ENCODE data around the gene TTBK1.

Gene TTBK1

DNA sequence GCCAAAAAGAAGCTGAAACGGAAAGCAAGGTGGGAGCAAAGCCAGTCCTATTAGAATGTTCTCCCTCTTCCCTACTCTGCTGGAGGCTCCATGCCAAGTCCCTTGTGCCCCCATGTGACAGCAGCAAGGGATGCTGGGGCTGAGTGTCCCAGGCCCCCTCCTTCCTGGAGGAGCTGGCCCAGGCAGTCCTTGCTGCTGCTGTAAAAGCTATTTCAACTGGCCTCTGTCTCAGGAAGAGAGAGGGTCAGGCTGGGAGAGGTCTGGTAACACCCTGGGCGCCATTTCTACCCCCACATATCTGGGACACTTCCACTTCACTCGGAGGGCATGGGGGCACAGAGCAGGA, 25.0 kb downstream of the TTBK1 start:
- H3K36me3 ChIP-seq (ENCODE audit: insufficient read depth): no peaks in the 10 kb centered on the region
- TF ChIP-seq CTCF (conservative IDR thresholded peaks at IDR 0.05; ENCODE audit: low read depth, low read length): no peak
- no peak overlapping the region for H3K4me3 ChIP-seq (IDR thresholded peaks at IDR 0.05; ENCODE audit: insufficient read depth, low read depth, low read length)
- H3K4me2 ChIP-seq: no peak overlapping the region
- H2AFZ ChIP-seq (ENCODE audit: low read depth): no peak overlapping the region
- H3K27ac ChIP-seq: no peak overlapping the region
- no peaks in the 10 kb centered on the region for H3K79me2 ChIP-seq (ENCODE audit: insufficient read depth, low read depth)
- no peaks in the 10 kb centered on the region for H3K27me3 ChIP-seq (ENCODE audit: insufficient read depth, low read depth)
- H3K9ac ChIP-seq: no peak overlapping the region
- H3K4me1 ChIP-seq (ENCODE audit: low read depth, poor library complexity, severe bottlenecking): peaks cover 4% of the 10 kb centered on the region
- no peaks in the 10 kb centered on the region for H4K20me1 ChIP-seq (ENCODE audit: insufficient read depth)

DNA sequence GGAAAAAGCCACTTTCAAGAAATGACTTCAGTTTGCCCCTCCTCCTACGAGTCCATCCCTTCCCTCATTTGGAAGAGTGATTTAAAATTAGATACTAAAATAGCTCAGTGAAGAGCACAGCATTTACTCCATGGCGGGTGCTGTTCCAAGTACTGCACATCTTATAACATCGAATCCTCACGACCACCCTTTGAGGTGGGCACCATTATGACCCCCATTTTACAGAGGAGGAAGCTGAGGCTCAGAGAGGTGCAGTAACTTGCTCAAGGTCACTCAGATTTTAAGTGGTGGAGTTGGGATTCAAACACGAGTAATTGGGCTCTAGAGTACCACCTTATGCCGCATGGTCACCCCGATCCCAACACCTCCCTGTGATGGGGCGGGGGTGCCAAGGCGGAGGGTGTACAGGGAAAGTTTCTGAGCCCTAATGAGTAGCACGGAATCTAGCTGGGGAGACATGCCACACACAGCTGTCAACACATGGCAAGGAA, 25.5 kb downstream of the TTBK1 start:
- no peak overlapping the region for H3K9ac ChIP-seq
- H3K79me2 ChIP-seq (ENCODE audit: insufficient read depth, low read depth): no peaks in the 10 kb centered on the region
- no peak overlapping the region for H3K4me2 ChIP-seq
- H3K27me3 ChIP-seq (ENCODE audit: insufficient read depth, low read depth): no peaks in the 10 kb centered on the region
- no peak overlapping the region for H2AFZ ChIP-seq (ENCODE audit: low read depth)
- no peaks in the 10 kb centered on the region for H4K20me1 ChIP-seq (ENCODE audit: insufficient read depth)
- no peak overlapping the region for H3K4me3 ChIP-seq (IDR thresholded peaks at IDR 0.05; ENCODE audit: insufficient read depth, low read depth, low read length)
- no peaks in the 10 kb centered on the region for H3K36me3 ChIP-seq (ENCODE audit: insufficient read depth)
- H3K4me1 ChIP-seq (ENCODE audit: low read depth, poor library complexity, severe bottlenecking): no peaks in the 10 kb centered on the region
- H3K27ac ChIP-seq: no peak overlapping the region
- no peak for TF ChIP-seq CTCF (conservative IDR thresholded peaks at IDR 0.05; ENCODE audit: low read depth, low read length)

GRCh38 chr6:43269273-43270007, 26.2 kb downstream of the TTBK1 start:
- Histone ChIP-seq H3K4me1 (ENCODE audit: low read depth, poor library complexity, severe bottlenecking) (no peaks in the 10 kb centered on the region), H4K20me1 (ENCODE audit: insufficient read depth) (no peaks in the 10 kb centered on the region), H3K79me2 (ENCODE audit: insufficient read depth, low read depth) (no peaks in the 10 kb centered on the region), H3K4me2 (no peak overlapping the region), H3K27me3 (ENCODE audit: insufficient read depth, low read depth) (no peaks in the 10 kb centered on the region), H2AFZ (ENCODE audit: low read depth) (no peak overlapping the region), H3K36me3 (ENCODE audit: insufficient read depth) (no peaks in the 10 kb centered on the region), H3K9ac (no peak overlapping the region), H3K27ac (no peak overlapping the region), H3K4me3 (IDR thresholded peaks at IDR 0.05; ENCODE audit: insufficient read depth, low read depth, low read length) (no peak overlapping the region)
- TF ChIP-seq CTCF (conservative IDR thresholded peaks at IDR 0.05; ENCODE audit: low read depth, low read length): no peak

DNA sequence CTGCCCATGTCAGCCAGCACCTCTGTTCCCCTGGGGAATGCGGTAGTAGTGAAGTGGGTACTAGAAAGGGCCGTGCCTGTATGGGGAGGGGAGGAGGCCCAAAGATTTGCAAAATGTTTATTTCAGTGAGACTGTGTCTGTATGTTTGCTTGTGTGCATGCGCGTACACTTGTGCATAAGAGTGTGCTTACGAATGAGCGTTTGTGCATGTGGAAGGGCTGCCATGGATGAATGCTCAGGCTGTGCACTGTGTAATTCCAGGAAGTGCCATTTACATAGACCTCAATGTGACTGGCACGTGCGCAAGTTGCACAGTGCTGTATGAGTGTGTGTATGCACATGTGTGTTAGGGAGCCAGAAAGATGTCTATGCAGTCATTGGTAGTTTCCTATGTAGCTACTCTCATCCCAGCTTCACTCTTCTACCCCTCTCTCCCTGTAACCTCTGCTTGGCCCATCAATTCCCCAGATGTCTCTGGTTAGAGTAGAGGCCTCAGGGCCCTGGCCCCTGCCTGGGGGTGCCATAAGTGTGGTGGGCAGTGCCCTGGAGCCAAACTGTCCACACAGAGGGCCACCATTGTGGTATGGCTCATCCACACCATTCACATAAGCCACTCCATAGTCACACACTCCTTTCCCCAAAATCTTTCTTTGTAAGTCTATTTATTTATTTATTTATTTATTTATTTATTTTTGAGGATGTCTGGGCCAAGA, 28.0 kb downstream of the TTBK1 start:
- no peaks in the 10 kb centered on the region for H3K36me3 ChIP-seq (ENCODE audit: insufficient read depth)
- H3K27me3 ChIP-seq (ENCODE audit: insufficient read depth, low read depth): no peaks in the 10 kb centered on the region
- no peak overlapping the region for H3K27ac ChIP-seq
- no peaks in the 10 kb centered on the region for H4K20me1 ChIP-seq (ENCODE audit: insufficient read depth)
- no peaks in the 10 kb centered on the region for H3K79me2 ChIP-seq (ENCODE audit: insufficient read depth, low read depth)
- H2AFZ ChIP-seq (ENCODE audit: low read depth): no peak overlapping the region
- TF ChIP-seq CTCF (conservative IDR thresholded peaks at IDR 0.05; ENCODE audit: low read depth, low read length): no peak
- H3K4me3 ChIP-seq (IDR thresholded peaks at IDR 0.05; ENCODE audit: insufficient read depth, low read depth, low read length): no peak overlapping the region
- H3K9ac ChIP-seq: no peak overlapping the region
- H3K4me1 ChIP-seq (ENCODE audit: low read depth, poor library complexity, severe bottlenecking): no peaks in the 10 kb centered on the region
- no peak overlapping the region for H3K4me2 ChIP-seq
